Activated CD4-positive, CD25-positive, alpha-beta regulatory T cell treated with anti-CD3 and anti-CD28 coated beads, Interleukin-2, amount 50 U/mL, for 24 hours (primary cell): Measurements from ENCODE around the gene GLRX5.

Source experiments
- ATAC-seq, 2 donors: fragments of 150-1000 bp; cut with Tn5 transposase; one replicate each; pipeline ENCODE4 v1.10.0; 2021; ENCODE audit warnings: mild to moderate bottlenecking in 1 of 2, moderate library complexity in 1 of 2

The GLRX5 gene

DNA sequence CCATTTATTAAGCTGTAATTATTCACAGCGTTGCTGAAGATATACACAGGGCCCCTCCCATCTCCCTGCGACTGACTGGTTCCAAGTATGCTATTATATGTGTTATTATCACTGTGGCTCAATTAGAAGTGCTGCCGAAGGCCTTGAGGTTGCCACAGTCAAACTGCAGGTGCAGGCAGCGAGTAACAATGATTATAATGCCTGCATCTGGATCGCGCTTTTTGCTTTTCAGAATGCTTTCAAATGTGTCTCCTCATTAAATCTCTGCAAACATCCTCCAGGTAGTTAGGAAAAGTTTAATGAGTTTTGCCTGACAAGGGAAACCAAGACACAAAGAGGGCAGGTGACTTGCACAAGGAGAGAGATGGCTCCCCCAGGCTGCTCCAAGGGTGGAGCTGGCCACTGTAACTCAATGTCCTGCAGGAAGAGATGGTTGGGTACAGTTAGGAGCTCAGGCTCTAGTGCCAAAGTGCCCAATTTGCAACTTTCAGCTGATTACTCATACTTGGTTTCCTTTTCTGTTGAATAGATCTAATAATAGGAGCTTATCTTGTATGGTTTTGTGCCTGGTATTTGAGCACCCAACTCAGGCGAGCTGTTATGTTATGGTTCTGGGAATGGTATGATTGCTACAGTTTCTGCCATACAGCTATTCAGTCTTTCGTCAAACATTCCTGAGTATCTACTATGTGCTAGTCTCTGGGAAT is 16.7 kb upstream of the GLRX5 start:
- no peak for ATAC-seq

DNA sequence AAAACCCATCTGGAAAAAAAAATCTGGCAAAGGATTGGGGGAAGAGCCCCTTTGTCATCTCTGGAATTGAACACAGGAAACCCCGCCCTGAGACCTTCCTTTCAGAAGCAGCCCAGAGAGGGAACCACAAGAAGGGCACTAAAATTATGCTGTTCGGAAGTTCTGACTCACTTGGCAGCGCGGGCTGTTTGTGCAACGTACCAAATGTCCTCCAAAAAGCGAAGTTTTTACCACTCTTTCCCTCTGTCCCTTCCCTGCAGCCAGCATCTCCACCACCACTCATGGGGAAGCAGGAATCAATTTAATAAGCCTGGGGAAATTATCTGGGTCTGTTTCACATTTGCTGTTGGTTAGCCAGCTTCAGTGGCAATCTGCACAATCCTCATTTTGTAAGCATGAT is 15.2 kb upstream of the GLRX5 start:
- peak; percentile 7 to 8 for ATAC-seq

DNA sequence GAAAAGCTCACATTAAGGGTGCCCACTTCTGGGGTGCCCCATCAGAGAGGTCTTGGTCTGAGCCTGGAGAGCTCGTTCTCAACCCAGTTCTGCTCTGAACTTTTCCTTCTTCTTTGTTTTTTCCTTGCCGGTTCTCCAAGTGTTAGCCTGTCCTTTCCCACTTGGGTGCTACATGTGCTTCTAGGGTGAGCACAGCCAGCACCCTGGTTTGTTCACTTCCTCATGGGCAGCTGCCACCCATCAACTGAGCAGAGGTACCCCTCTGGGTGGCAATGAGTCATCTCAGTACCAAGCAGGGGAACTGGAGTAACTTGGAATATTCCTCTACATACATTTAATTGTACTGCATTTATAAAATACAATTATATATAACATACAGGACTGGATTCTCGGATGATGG is 14.5 kb upstream of the GLRX5 start:
- no peak for ATAC-seq

DNA sequence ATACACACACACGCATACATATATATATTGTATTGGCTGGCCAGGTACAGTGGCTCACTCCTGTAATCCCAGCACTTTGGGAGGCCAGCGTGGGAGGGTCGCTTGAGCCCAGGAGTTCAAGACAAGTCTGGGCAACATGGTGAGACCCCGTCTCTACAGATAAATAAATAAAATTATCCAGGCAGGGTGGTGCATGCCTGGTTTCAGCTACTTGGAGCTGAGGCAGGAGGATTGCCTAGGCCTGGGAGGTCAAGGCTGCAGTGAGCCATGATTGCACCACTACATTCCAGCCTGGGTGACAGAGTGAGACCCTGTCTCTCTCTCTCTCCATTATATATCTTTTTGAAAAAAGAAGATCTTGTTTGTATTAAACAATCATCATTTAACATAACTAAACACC is 13.8 kb upstream of the GLRX5 start:
- no peak for ATAC-seq

DNA sequence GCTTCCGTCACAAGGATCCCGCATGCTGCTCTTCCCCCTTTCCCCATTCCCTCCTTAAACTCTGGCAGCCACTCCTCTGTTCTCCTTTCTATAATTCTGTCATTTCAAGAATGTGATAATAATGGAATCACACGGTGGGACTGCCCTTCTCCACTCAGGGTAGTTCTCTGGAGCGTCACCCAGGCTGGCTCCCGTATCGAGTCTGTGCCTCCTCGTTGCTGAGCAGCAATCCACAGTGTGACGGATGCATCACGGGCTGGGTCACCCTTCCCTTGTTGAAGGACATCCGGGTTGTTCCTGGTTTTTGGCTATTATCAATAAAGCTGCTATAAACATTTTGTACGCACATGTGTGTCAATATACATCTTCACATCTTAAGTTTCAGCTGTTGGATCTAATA is 12.7 kb upstream of the GLRX5 start:
- ATAC-seq, result no peak

DNA sequence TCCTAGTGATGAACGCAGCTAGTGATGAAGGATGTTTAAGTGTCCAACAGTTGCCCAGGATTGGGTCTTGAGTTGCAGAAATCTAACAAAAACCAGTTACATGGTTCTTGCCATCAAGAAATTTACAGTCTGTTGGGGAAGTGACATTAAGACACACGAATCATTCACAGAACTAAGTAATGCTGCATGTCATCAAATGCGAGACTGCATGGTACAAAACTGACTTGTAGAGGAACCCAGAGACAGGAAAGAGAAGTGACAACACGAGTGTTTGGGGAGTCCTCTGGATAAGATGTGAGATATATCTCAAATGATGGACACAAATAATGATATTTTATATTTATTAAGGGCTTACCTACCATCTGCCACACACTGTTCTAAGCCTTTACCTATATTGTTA is 12.3 kb upstream of the GLRX5 start:
- ATAC-seq, result no peak

DNA sequence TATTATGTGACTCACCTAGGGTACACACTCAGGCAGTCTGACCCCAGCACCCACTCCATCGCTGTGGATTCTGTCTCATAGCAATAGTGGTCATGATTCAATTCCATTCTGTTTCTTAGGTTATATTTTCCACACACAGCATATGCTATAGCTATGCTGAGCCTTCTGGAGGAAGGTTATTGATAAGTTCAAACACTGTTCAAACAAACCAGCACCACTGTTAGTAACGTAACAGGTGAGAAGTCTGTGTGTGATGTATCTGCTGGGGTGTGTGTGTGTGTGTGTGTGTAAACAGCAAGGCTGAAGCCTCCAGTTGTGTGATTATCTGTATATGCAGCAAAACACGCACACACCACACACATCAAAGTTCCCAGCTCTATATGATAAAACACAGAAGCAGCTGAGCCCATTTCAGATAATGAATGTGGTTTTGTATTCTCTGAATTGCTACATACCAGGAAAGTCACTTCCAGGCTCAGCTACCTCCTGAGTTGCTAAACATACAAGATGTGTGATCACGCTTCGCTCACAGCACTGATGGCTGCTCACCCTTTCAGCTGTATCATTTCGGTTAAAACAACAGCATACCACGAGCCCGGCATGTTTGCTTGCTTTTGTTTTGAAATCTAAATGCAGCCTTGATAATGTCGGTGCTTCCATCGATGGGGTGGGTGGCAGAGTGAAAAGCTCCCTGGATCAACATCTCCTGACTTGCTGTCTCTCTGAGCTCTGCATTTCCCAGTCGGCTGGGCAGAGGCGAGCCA is 11.6 kb upstream of the GLRX5 start:
- ATAC-seq, result peak; percentile 75 to 76

DNA sequence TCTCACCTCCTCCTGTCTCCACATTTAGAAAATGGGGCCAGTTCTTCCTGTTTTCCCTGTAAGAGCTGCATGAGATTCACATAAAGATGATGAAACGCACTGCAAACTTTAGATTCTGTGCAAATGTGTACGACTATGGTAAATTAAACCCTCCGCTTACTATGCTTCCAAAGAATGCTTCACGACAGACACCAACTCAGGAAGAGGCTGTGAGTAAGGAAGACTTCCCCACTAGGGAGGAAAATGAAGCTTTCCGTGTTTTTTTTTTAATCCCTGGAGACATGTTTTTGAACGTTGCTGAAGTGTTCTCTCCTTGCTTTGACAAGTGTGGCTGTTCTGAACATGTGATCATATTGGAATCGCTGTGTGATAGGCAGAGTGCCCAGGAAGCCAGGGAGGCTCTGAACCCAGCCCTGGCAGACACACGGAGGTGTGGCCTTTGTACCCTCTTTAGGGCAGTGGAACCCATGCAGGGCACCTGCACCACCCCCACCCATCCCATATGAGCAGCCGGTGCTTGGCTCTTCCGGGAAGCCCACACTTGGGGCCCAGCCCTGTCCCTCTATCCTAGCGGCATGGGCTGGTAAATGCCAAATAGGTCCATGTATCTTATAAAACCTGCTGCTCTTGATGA is 10.9 kb upstream of the GLRX5 start:
- ATAC-seq, result no peak

DNA sequence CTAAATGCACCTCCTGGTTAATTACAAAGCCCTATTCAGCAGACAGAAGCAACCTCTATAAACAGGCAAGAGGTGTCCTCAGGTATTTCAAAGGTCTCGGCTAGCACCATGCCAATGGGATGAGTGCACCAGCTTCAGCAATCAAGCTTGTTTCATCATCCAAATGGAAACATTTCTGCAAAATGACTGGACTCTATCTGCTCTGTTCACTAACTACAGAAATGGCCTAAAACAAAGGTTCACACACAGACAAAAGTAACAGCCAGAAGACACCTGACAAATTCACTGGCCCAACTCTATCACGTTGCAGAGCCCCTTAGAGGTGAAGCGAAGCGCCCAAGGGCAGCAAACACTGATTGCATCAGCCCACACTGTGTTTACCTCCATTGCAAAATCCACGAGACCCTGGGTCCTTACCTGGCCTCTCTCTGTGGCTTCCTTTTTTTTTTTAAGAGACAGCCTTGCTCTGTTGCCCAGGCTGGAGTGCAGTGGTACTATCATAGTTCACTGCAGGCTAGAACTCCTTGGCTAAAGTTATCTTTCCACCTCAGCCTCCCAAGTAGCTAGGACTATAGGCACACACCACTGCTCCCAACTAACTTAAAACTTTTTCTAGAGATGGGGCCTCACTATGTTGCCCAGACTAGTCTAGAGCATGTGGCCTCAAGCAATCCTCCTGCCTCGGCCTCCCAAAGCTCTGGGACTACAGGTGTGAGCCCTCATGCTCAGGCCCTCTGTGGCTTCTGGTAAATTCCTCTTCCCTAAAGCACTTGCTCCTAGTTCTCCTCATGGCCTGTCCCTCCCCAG is 9.9 kb upstream of the GLRX5 start:
- no peak for ATAC-seq

DNA sequence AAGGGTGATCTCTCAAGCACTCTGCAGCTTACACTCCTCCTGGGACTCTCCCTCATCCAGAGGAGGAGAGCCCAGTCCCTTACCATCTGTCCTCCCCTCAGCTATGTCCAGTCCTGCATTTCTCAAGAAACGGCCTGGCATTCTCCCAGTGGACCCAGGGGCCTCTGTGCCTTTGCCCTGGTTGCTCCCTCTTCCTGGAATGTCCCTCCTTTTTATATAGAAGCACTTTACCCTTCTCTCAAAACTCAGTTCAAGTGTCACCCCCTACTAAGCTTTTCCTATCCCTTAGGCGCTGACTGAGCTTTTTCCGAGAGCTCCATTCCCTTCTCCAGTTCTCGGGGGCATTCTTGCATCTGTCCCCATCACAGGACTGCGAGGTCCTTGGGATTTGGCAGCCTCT is 8.9 kb upstream of the GLRX5 start:
- ATAC-seq, result no peak

DNA sequence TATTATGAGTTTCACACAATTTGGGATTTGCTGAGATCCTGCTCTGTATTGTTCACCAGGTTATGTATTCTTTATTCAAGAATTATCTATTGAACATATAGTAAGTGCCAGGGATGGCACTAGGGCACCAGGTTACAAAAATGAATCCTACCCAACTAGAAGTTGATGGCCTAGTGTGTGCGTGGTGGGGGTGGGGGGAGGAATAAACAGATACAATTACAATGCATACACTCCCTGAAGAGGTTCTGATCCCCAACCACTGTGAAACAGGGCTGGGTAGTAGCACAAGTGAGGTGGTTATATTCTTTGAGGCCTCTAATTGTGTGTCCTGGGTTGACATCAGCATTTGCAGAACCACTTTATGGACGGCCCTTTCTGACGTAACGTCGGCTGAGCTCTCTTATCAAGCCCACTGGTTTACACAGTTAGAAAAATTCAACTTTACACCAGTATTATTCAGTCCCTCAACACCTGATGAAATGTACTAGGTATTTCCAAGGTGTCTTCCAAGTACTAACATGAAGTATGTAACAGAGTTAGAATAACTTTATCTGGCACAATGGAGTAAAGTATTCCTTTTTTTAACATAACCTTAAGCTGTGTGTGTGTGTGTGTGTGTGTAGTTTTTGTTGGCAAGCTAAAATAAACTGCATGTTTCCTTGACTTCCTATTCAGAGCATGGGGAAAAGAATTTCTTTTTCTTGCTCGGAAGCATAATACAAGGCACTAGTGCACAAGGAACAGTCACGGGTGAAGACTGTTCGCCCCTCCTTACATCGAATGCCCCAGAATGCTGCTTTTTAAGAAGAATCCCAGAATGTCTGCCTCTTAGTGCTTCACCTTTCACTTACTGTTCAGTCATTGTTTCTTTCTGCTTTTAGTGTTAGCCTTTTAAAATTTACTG is 8.1 kb upstream of the GLRX5 start:
- no peak for ATAC-seq

DNA sequence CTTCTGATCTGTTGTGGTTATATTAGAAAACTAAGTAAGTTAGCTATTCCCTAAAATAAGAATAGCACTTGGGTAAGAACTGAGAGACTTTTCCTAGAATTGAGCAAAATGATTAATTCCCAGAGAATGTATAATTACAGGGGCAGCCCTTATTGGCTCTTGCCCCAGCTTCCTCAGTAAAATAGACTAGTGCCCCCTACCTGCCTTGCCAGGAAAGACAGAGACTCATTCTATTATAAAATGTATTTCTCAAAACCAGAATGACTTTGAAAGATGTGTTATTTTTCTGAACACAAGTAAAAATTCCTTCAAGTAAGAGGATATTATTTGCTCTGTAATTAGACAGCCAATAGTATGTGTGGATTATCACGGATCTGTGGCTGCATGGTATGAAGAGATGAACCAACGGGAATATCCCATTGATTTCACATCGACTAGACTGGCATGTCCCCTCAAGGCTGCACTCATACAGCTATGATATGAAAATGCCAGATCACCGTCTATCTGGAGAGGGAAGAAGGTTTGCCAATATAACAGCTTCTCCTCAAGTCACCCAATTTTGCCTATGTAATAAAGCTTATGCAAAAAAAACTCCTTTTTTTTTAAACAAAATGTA is 7.4 kb upstream of the GLRX5 start:
- peak in 1 of 2 donors; percentile 5 for ATAC-seq

DNA sequence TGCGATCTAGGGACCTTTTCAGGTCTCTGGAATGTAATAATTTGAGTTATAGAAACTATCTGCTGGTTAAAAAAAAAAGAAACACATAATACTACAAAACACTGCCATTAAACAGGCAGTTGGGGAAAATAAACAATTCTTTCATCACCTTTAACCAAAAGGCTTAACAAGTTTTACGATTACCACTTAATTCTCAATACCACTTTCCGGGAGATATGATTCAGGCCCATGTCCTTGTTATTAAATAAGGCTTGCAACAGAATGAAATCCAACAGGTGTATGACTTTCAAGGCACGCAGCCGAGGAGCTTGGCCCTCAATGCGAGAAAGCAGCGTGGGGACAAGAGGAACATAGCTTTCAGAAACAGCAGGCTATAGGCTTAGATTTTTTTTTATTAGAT is 5.6 kb upstream of the GLRX5 start:
- ATAC-seq, result no peak

DNA sequence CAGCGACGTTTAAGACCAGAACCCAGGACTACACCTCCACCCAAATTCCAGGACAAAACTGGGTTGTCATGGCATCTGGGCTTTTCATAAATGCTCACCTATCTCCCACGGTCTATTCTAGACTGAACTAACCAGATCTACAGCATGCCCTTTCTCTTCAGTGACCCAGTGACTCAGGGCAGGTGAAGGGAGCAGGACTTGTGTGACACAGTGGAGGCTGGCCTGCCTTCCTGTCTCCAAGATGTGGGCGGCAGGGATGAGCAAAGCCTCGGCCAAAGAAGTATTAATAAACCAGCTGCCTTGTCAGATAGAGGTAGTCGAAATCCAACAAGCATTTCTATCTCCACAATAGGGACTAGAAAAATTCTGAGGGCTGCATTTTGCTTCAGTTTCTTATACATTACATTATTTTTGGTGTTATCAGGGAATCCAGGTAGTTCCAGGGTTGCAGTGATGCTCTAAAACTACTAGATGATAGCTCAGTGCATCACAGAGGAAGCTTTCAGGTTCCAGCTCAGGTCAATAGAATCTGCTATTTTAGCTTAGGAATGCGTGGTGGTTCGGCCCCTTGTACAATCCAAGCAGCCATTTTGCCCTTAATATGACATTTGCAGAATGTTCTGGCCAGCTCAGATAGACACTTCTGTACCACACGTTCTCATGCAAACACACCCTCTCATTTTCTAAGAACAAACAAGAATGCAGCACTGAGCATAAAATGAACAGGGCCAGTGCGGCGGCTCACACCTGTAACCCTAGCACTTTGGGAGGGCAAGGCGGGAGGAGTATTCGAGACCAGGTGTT is 4.2 kb upstream of the GLRX5 start:
- no peak for ATAC-seq

DNA sequence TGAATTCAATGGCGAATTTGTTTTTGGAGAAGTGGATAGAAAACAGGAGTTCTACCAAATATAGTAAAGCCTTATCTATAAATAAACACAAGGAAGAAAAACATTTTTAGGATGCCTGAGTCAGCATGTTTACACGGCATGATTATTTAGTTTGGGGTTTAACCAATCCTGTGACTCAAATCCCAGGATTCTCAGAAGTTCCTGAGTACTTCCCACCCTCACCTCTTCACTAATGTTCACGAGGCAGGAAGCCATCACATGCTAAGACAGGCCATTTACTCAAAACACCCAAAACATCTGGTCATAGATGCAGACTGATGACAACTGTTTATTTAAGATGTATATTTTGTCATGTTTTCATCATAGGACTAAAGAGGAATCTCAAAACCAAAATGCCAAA is 3.4 kb upstream of the GLRX5 start:
- ATAC-seq, result no peak

DNA sequence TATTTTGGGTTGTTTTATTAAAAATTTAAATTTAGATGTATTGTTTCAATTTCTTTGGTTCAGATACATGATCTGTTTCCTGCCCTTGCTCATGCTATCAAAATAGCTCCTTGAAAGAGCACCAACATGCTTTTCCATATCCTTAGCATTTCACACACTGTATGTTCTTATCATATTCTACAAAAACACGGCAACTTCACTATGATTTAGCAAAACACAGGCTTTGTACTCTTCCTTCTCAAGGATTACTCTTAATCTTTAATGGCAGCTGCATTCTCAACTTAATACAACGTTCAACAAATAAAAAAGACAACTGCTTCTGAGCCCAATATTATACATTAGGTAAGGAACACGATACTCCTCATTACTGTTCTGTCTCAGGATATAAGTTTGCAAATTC is 2.9 kb upstream of the GLRX5 start:
- ATAC-seq, result no peak

DNA sequence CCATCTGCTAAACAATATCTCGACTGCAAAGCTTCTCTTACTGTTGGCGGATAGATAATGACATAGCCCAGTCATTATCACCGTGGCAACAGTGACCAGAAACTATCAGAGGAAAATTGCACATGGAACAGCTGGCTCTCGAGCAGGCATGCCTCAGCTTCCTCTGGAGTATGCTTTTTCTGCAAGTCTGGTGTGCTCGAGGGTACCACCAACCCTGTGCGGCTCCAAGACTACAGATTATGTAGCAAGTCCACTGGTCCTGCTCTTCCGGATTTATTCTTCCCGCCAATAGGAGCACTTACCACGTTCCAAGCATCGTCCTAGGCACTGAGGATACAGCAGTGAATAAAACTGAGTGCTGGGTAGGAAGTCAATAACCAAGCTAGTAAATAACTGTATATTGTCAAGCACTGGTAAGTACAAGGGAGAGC is 1.4 kb upstream of the GLRX5 start:
- no peak for ATAC-seq

DNA sequence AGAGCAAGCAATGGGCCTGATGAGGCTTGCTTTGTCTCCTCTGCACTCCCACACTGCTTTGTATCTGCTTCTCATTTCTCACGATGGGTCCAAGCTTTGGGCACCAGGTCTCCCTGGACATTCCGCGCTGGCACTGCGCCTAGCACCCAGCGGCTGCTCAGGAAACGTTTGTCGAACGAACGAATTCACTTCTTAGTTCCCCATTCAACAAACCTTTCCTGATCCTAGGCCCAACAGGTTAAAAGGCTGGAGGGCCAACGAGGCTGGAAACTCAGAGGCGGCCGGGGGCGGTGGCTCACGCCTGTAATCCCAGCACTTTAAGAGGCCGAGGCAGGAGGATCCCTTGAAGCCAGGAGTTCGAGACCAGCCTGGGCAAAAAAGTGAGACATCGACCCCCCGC is 1.0 kb upstream of the GLRX5 start:
- ATAC-seq, result no peak

DNA sequence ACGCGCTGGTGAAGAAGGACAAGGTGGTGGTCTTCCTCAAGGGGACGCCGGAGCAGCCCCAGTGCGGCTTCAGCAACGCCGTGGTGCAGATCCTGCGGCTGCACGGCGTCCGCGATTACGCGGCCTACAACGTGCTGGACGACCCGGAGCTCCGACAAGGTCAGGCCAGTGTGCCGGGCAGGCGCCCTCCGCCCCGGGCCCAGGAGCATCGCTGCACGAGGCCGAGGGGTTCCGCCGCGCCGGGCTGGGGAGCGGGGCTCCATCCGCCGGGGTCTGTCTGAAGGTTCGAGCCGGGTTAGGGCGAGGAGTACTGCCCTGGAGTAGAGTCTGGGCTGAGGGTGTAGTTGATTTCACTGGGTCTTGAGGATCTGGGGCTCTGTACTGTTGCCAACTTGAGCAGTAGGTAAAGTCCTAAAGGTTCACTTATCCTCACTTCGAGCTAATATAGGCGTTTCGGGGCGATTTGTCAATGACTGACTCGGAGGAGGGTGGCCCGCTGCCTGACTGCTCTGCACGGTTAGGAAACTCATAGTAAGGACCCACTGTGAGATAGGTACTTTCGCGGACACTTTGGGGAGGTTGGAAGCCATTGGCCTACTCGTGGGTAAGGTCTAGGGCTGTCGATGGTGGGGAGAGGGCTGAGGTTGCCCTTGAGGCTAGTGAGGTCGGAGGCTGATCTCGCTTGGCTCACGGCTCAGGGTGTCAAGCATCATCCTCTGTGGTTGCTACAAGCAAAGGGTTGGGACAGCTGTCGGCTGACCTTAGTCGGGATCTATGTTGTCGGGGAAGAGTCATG is 574 bp downstream of the GLRX5 start:
- no peak for ATAC-seq

DNA sequence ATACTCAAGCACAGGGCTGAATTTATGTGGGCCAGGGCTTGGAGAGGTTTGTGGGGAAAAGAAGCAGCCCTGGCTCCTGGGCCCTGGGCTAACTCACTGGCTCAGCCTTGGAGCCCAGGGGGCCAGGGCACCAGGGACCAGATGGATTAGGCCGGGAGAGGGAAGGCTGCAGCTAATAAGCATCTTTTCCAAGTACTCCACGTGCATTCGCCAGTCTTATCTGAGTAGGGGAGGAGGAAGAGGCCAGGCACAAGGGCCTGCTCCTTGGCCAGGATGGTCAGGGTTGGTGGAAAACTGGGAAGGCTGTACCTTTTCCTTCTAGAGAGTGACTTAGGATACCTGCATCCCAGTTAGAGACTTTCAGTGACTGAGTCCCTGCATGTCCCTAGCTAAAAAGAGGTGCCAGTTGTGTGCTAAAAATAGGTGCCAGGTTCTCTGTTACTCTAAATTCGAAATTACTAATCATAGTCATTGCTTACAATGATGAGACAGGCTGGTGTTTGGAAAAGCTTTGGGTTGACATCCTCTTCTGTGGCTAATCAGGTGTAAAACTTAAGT is 1.3 kb downstream of the GLRX5 start:
- no peak for ATAC-seq
